ENCODE data around the gene SLC35A2. TPM values are rescaled to one million over a fixed set of nuclear protein-coding genes. Genes with fewer than 3 reads are reported as not detected.

Gene SLC35A2
- total RNA-seq, 1 donor from 2014 or later, result 26.5 TPM

DNA sequence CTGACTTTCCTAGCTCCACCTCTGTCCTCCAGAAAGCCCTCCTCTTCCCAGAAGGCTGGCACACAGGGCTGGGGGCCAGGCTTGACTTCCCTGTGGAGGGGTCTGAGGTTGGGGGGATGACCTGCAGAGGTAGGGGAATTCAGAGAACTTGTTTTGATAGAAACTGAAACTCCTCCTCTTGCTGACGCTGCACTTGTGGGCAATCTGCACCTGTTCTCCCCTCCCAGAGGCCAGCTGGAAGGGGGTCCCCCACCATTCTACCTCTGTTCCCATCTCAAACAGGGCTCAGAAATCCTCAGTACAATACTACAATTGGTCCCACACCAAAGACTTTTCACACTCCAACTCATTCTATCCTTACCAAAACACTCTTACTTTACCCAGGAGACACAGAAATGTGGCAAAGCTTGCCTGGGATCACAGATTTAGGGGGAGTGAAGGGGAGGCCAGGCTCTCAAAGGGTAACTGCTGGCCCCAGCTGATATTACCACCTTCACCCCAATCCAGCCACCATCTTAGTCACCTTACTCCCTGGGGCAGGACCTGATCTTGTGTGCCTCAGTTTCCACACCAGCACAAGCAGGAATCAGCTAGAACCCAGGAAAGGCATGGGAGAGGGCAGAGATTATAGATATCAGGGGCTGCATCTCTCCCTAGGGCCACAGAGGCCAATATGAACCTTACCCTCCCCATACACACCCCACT lies 27.4 kb upstream of the SLC35A2 start:
- Mint-ChIP-seq H3K4me3 (peak overlapping the region; percentile 87), H3K4me1 (ENCODE audit: low read depth) (peaks cover 86% of the 10 kb centered on the region), H3K36me3 (ENCODE audit: low read depth) (peaks cover 57% of the 10 kb centered on the region), H3K27ac (peak overlapping the region; percentile 97), H3K27me3 (ENCODE audit: insufficient read depth) (no peaks in the 10 kb centered on the region), H3K9me3 (no peaks in the 10 kb centered on the region)
- DNase-seq (ENCODE audit: low spot score), result peak; percentile 71
- intact Hi-C loops (cut with micrococcal nuclease), result loop anchor here (5.0 to 10.0 kb wide), 4 partner anchors 137 to 1284 kb away; partner anchors contain the start of genes ELK1, HDAC6 and UXT

DNA sequence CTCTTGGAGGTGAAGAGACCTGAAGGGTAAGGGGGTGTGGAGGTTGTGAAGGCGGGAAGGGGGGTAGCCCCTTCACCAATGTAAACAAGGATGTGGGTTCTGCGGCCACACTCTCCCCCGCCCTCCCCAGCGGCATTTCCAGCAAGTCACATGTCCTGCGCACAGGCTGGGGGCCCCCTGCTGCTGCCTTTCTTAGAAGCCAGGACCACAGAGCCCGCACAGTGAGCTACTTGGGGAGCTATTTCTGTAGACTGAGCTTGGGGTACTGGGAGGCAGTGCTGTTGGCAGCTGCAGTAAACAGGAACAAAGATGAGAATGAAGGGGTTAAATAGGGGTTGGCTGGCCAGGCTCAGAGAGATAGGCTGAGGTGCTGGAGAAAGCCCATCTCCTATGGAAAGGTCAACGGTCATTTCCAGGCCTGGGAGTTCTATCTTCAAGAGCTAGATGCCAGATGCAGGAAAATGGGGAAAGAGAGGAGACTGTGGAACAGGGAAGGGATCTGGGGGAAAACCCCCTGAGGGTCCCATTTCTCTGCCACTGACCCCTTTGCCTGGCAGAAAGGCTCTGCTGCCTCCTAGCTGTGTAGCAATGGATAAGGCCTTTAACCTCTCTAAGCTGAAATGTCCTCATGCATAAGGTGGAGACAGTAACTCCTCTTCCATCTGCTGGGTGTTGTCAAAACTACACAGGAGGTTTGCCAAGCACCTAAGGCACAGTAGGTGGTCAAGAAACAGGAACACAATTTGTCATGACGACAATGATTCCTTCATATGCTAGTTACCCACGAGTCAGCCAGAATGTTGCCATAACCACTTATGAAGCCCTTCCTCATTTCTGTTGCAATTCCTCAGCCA lies 25.8 kb upstream of the SLC35A2 start:
- intact Hi-C loops (cut with micrococcal nuclease), result loop anchor here (1.0 to 10.0 kb wide), 10 partner anchors 8 to 1282 kb away; partner anchors contain the start of genes ELK1, HDAC6, OTUD5 and PIM2
- peaks cover 52% of the 10 kb centered on the region for H3K36me3 Mint-ChIP-seq (ENCODE audit: low read depth)
- peaks cover 80% of the 10 kb centered on the region for H3K4me1 Mint-ChIP-seq (ENCODE audit: low read depth)
- H3K4me3 Mint-ChIP-seq, result peak overlapping the region; percentile 87
- H3K27ac Mint-ChIP-seq, result peak overlapping the region; percentile 97
- DNase-seq (ENCODE audit: low spot score), result peak; percentile 85
- no peaks in the 10 kb centered on the region for H3K27me3 Mint-ChIP-seq (ENCODE audit: insufficient read depth)
- H3K9me3 Mint-ChIP-seq, result no peaks in the 10 kb centered on the region

DNA sequence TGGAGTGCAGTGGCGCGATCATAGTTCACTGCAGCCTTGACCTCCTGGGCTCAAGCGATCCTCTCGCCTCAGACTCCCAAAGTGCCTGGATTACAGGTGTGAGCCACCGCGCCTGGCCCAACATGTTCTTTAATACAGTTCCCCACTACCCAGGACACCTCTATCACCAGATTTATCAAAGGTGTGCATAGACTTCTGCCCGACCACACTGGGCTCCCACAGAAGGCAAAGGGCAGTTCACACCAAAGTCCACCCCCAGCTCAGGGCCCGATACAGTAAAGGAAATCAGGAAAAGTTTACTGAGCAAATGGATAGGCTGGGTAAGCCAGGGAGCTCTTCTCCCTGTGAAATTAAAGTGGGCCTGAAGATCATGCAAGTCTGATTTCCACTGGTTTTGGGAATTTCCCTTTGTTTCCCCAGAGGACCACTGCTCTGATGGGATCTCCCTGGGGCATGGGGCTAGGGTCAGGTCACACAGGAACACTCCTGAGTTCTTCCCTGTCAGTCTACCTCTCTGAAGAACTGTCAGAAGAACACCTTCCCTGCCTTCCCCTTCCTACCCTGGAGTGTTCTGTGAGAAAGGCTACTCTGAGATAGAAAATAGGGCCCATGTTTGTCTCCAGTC lies 25.1 kb upstream of the SLC35A2 start:
- Mint-ChIP-seq H3K27ac (peak overlapping the region; percentile 97), H3K4me3 (peak overlapping the region; percentile 87), H3K36me3 (ENCODE audit: low read depth) (peaks cover 46% of the 10 kb centered on the region), H3K9me3 (no peaks in the 10 kb centered on the region), H3K27me3 (ENCODE audit: insufficient read depth) (no peaks in the 10 kb centered on the region), H3K4me1 (ENCODE audit: low read depth) (peaks cover 73% of the 10 kb centered on the region)
- intact Hi-C loops (cut with micrococcal nuclease), result loop anchor here (1.0 to 10.0 kb wide), 10 partner anchors 9 to 1282 kb away; partner anchors contain the start of genes ELK1, HDAC6, OTUD5 and PIM2
- DNase-seq (ENCODE audit: low spot score), result no peak

DNA sequence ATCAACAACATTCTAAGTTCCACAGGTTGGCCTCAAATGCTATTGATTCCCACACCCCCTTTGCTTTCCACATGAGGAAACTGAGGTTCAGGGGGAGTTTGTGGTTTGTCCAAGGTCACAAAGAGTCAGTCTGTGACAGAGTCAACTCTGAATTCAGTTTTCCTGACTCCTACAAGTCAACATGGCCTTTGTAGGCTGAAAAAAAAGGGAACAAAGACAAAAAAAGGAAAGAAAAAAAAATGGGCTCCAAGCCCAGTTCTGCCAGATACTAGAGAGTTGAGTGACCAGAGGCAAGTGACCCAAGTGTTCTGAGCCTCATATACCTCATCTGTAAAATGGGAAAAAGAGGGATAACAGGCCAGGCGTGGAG lies 23.8 kb upstream of the SLC35A2 start:
- Mint-ChIP-seq H3K27ac (peak overlapping the region; percentile 94), H3K9me3 (no peaks in the 10 kb centered on the region), H3K4me1 (ENCODE audit: low read depth) (peaks cover 66% of the 10 kb centered on the region), H3K4me3 (peak overlapping the region; percentile 64), H3K36me3 (ENCODE audit: low read depth) (peaks cover 41% of the 10 kb centered on the region), H3K27me3 (ENCODE audit: insufficient read depth) (no peaks in the 10 kb centered on the region)
- DNase-seq (ENCODE audit: low spot score), result no peak
- intact Hi-C loops (cut with micrococcal nuclease), result loop anchor here (5.0 to 10.0 kb wide), 4 partner anchors 133 to 1280 kb away; partner anchors contain the start of genes ELK1, HDAC6 and UXT

DNA sequence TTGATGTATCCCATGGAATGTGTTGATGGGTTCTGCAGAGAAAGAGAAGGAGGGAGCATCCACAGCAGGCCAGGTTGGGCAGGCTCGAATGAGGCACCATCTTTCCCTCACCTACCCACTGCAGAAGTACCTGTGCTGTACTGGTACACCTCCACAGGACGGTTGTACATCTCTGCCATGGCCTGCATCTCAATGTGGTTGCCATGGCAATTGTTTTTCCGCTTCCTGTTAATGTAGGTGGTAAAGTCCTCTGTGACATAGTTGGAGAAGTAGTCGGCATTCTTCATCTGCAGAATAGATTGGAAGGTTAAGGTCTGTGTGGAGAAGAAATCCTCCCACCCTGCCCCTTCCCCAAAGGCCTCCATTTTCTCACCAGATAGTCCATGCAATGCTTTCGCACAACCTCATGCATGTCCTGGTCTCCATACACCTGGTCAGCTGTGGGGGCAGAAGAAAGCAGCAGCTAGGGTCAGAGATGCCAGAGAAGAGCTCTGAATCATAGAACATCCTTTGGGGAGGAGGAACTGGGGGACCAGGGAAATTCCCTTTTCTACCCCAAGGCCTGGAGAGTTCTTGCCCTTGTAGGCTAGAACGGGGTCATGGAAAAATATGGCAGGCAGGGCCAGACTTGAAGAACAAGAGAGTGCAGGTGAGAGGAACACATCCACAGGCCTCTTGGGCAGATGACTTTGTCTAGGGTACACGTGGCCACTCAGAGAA lies 23.3 kb upstream of the SLC35A2 start:
- Mint-ChIP-seq H3K4me1 (ENCODE audit: low read depth) (peaks cover 60% of the 10 kb centered on the region), H3K27me3 (ENCODE audit: insufficient read depth) (no peaks in the 10 kb centered on the region), H3K9me3 (no peaks in the 10 kb centered on the region), H3K27ac (peak overlapping the region; percentile 94), H3K36me3 (ENCODE audit: low read depth) (peaks cover 40% of the 10 kb centered on the region), H3K4me3 (peak overlapping the region; percentile 64)
- no peak for DNase-seq (ENCODE audit: low spot score)
- intact Hi-C loops (cut with micrococcal nuclease), result loop anchor here (5.0 to 10.0 kb wide), 4 partner anchors 132 to 1280 kb away; partner anchors contain the start of genes ELK1, HDAC6 and UXT

DNA sequence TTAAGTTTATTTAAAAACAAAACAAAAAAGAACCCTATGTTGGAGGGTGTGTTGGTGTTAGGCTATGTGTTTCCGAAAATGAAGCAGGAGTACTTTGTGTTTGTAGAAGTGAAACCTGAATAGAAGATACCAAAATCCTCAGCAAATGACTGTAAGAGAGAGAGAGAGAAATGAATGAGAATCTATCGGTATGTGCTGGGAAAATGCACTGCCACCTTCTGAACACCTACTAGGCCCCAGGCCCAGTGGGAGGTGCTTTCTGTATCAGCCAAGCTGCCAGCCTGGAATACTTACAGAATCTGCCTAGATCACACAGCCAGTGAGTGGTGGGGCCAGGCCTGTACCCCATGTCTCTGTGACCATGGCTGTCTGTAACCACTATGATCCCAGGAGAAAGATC lies 22.3 kb upstream of the SLC35A2 start:
- Mint-ChIP-seq H3K4me1 (ENCODE audit: low read depth) (peaks cover 51% of the 10 kb centered on the region), H3K27me3 (ENCODE audit: insufficient read depth) (no peaks in the 10 kb centered on the region), H3K36me3 (ENCODE audit: low read depth) (peaks cover 40% of the 10 kb centered on the region), H3K9me3 (no peaks in the 10 kb centered on the region), H3K4me3 (peak overlapping the region; percentile 64), H3K27ac (peak overlapping the region; percentile 94)
- intact Hi-C loops (cut with micrococcal nuclease), result loop anchor here (10.0 kb wide), 1 partner anchor 1279 kb away; the partner anchor contains the start of genes ELK1 and UXT
- DNase-seq (ENCODE audit: low spot score), result no peak

DNA sequence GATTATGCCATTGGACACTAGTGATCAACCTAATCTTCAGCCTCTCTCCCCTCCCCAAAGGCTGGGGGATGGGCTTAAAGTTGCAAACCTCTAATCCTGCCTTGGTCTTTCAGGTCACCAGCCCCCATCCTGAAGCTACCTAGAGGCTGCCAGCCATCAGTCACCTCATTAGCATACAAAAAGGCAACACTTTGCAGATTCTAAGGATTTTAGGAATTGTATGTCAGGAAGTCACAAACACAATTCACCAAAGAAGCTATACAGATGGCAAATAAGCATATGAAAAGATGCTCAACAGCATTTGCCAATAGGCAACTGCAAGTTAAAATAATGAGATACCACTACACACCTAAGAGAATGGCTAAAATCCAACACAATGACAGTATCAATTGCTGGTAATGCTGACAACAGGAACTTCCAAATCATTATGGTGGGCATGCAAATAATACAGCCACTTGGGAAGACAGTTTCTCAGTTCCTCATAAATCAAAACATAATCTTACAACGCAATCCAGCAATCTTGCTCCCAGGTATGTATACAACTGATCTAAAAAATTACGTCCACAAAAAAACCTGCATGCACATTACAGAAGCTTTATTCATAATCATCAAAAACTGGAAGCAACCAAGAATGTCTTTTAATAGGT lies 16.4 kb upstream of the SLC35A2 start:
- intact Hi-C loops (cut with micrococcal nuclease), result no loop called here
- DNase-seq (ENCODE audit: low spot score), result no peak
- Mint-ChIP-seq H3K27ac (no peak overlapping the region), H3K9me3 (no peaks in the 10 kb centered on the region), H3K27me3 (ENCODE audit: insufficient read depth) (no peaks in the 10 kb centered on the region), H3K36me3 (ENCODE audit: low read depth) (peaks cover 29% of the 10 kb centered on the region), H3K4me1 (ENCODE audit: low read depth) (peaks cover 13% of the 10 kb centered on the region), H3K4me3 (no peak overlapping the region)

DNA sequence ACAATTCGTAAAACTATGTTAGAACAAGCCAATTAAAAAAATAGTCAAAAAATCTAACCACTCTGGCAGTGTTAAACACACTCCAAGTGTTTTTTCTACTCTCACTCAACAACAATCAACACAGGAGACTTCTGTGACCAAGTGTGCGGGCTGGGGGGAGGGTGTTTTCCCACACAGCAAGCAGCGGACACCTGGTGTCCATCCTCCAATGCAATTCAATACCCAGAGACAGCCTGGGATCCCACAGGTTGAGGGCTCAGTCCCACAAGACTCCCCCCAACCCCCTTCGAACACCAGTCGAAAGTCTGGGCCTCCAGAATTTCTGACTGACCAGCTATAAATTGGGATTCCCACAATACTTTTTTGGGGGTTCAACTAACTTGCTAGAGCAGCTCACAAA lies 15.7 kb upstream of the SLC35A2 start:
- Mint-ChIP-seq H3K27me3 (ENCODE audit: insufficient read depth) (no peaks in the 10 kb centered on the region), H3K27ac (no peak overlapping the region), H3K9me3 (no peaks in the 10 kb centered on the region), H3K36me3 (ENCODE audit: low read depth) (peaks cover 29% of the 10 kb centered on the region), H3K4me1 (ENCODE audit: low read depth) (peaks cover 12% of the 10 kb centered on the region), H3K4me3 (no peak overlapping the region)
- intact Hi-C loops (cut with micrococcal nuclease), result no loop called here
- DNase-seq (ENCODE audit: low spot score), result no peak

DNA sequence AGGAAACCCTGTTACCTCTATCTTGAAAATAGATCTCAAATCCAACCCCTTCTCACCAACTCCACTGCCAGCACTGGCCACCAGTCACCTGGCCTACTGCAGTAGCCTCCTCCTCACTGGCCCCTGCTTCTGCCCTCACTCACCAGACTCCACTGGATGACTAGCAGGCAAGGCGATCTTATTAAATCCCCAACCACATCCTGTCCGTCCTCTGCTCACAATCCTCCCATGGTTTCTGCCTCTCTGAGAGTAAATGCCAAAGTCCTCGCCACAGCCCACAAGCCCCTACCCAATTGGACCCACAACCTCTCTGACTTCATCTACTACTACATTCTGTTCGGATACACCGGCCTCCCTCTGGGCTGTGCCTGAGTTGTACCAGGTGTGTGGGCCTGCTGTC lies 12.8 kb upstream of the SLC35A2 start:
- Mint-ChIP-seq H3K4me1 (ENCODE audit: low read depth) (peaks cover 28% of the 10 kb centered on the region), H3K27me3 (ENCODE audit: insufficient read depth) (no peaks in the 10 kb centered on the region), H3K36me3 (ENCODE audit: low read depth) (peaks cover 34% of the 10 kb centered on the region), H3K27ac (peak overlapping the region; percentile 57), H3K9me3 (no peaks in the 10 kb centered on the region), H3K4me3 (peak overlapping the region; percentile 40)
- intact Hi-C loops (cut with micrococcal nuclease), result no loop called here
- no peak for DNase-seq (ENCODE audit: low spot score)

DNA sequence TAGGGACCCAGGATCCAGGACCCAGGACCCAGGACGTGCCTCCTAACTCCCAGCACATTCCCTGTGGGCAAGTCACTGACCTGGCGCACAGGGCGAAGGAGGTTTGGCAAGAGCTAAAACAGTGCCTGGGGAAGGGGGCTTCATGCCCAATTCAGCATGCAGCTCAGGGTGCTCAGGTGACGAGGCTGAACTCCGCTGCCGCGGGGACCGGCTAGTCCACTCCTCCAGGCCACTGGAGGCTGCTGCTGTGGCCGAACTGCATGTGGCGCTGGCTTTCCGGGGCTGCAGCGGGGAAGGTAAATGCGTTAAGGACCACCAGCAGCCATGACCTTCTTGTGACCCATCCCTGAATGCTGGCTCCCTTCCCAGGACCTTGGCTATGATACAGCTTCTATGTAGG lies 12.3 kb upstream of the SLC35A2 start:
- DNase-seq (ENCODE audit: low spot score), result no peak
- Mint-ChIP-seq H3K27me3 (ENCODE audit: insufficient read depth) (no peaks in the 10 kb centered on the region), H3K4me3 (no peak overlapping the region), H3K4me1 (ENCODE audit: low read depth) (peaks cover 28% of the 10 kb centered on the region), H3K36me3 (ENCODE audit: low read depth) (peaks cover 34% of the 10 kb centered on the region), H3K27ac (peak overlapping the region; percentile 57), H3K9me3 (no peaks in the 10 kb centered on the region)
- intact Hi-C loops (cut with micrococcal nuclease), result no loop called here

DNA sequence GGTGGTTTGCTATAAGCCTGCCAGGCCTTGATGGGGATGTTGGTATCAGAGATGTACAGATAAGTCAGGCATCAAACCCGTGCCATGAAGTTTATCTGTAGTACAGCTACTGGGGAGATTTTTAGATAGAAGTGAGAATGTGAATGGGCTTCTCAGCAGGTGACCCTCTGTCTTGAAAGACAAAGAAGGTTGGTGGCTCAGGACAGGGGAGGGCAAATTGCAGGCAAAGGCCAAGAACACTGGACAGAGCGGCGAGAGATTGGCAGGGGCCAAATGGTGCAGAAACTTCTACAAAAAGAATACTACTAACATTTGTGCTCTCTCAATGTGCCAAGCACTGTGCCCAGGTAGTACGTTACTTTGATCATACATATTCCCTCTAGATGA lies 9.3 kb upstream of the SLC35A2 start:
- H3K36me3 Mint-ChIP-seq (ENCODE audit: low read depth), result peaks cover 43% of the 10 kb centered on the region
- peaks cover 32% of the 10 kb centered on the region for H3K4me1 Mint-ChIP-seq (ENCODE audit: low read depth)
- H3K27me3 Mint-ChIP-seq (ENCODE audit: insufficient read depth), result no peaks in the 10 kb centered on the region
- intact Hi-C loops (cut with micrococcal nuclease), result no loop called here
- peak overlapping the region; percentile 98 for H3K4me3 Mint-ChIP-seq
- DNase-seq (ENCODE audit: low spot score), result no peak
- H3K9me3 Mint-ChIP-seq, result no peaks in the 10 kb centered on the region
- peak overlapping the region; percentile 97 for H3K27ac Mint-ChIP-seq

Data from activated T-helper 1 cell treated with anti-CD3 and anti-CD28 coated beads, Interleukin-12 subunit alpha, Interleukin-12 subunit beta, Interleukin-2, Interleukin-4 antibody, amounts not matched to agents 30 ng/mL and 10 ng/mL and 1 ng/mL, durations not matched to agents 14 hours and 24 hours and 36 hours (primary cell).